Measurements from ENCODE around the gene PITPNM3. TPM values are rescaled to one million over a fixed set of nuclear protein-coding genes. Genes with fewer than 3 reads are reported as not detected.
A peak's percentile ranks its signal among the peaks of the same experiment; 100 is the strongest.

The PITPNM3 gene
- total and polyA plus RNA-seq, 2 donors (not counting 1 experiment from before 2014, with no cell fraction given) = 0.99 to 1.1 TPM

DNA sequence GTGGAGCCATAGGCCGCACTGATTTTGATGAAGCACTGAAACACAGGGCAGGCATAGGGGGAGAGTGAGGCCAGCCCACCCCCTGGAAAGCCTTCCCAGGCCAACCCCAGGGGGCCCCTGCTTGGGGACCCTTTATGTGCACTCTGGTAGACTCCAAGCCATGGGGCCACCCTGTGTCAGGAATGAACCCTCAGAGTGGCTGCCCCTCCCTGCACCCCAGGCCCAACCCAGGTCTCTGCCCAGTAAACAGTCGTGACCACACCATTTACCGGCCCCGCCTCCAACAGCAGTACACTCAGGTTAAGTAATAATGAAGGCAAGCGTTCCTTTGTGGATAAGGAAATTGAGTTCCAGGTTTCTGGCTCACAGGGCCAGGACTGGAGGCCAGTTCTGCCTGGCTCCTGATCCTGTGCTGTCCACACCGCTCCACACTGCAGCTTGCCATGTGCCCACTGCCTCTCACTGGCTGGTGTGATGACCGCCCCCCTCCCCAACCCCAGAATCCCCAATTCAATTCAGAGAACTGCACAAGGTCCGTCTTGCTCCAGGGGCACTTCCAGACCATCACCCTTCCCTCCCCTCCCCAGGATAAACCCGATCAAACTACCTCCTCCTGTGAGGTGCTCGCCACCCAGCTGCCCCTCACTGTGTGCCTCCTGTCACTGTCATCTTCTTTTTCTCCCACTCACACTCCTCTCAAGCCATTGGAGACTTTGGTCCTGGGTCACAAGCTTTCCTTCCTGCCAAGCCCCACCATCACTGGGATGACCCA lies 98.5 kb downstream of the PITPNM3 start:
- no peak overlapping the region for H2AFZ ChIP-seq (ENCODE audit: low read length)

DNA sequence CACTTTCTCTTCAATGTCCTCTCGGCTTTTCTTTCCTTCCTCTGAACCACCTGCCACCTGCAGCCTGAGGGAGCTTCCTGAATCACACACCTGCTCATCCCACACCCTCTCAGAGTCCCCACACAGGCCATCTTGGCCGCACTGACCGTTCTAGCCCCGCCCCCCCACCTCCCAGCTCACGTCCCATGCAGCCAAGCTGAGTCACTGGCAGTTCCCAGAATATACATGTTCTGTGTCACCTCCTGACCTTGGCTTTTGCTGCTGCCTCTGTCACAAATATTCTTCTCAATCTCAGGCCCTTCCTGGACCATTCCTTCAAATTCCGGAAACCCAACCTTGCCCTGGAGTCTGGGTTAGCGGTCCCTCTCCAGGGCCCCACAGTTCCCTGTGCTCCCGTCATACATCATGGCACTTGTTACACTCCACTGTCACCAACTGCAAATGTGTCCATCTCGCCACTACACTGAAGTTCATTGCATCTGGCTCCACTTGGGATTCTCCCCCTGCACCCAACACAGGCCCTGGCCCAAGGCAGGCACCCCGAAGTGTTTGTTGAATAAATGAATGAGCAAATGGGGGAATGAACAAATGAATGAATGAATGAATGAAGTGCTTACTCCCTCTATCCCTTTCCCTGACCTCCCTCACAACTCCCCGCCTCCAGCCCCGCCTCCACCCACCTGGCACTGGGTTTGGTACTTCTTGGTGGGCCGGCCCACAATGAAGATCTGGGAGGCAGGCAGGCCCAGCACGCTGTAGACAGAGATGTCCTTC lies 99.3 kb downstream of the PITPNM3 start:
- H3K4me3 ChIP-seq (replicated peaks in 1 of 4; ENCODE audit: control extremely low read depth in 1 of 4, insufficient read depth in 1 of 4, low read depth in 3 of 4, low read length in 4 of 4) = no peak overlapping the region
- peak overlapping the region; percentile 54 for H3K27ac ChIP-seq (ENCODE audit: insufficient read depth, low read length)
- peak overlapping the region; percentile 59 for H3K4me2 ChIP-seq (ENCODE audit: extremely low read depth, insufficient read depth, low read length)
- no peak overlapping the region for H2AFZ ChIP-seq (ENCODE audit: low read length)
- no peaks in the 10 kb centered on the region for H4K20me1 ChIP-seq (ENCODE audit: control insufficient read depth, extremely low read depth, insufficient read depth, low read length)
- peaks cover 9% of the 10 kb centered on the region for H3K4me1 ChIP-seq (ENCODE audit: control insufficient read depth, extremely low read depth, insufficient read depth, low read length)
- peaks cover 3% of the 10 kb centered on the region for H3K27me3 ChIP-seq (ENCODE audit: control insufficient read depth, insufficient read depth, low read length)
- TF ChIP-seq, protein P1, sequence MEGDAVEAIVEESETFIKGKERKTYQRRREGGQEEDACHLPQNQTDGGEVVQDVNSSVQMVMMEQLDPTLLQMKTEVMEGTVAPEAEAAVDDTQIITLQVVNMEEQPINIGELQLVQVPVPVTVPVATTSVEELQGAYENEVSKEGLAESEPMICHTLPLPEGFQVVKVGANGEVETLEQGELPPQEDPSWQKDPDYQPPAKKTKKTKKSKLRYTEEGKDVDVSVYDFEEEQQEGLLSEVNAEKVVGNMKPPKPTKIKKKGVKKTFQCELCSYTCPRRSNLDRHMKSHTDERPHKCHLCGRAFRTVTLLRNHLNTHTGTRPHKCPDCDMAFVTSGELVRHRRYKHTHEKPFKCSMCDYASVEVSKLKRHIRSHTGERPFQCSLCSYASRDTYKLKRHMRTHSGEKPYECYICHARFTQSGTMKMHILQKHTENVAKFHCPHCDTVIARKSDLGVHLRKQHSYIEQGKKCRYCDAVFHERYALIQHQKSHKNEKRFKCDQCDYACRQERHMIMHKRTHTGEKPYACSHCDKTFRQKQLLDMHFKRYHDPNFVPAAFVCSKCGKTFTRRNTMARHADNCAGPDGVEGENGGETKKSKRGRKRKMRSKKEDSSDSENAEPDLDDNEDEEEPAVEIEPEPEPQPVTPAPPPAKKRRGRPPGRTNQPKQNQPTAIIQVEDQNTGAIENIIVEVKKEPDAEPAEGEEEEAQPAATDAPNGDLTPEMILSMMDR (conservative IDR thresholded peaks at IDR 0.05 in 1 of 2, IDR thresholded peaks at IDR 0.05 in 1 of 2; ENCODE audit: low read depth in 1 of 2, low read length in 2 of 2) = no peak
- no peak for TF ChIP-seq EZH2 (IDR thresholded peaks at IDR 0.05; ENCODE audit: low read length, missing control alignments)
- DNase-seq (ENCODE audit: low read depth in 2 of 2) = peak; percentile 63 to 67
- H3K9ac ChIP-seq (ENCODE audit: insufficient read depth, low read length) = no peak overlapping the region
- no peaks in the 10 kb centered on the region for H3K36me3 ChIP-seq (ENCODE audit: control insufficient read depth, insufficient read depth, low read length)
- no peaks in the 10 kb centered on the region for H3K9me3 ChIP-seq (ENCODE audit: control insufficient read depth, insufficient read depth, low read depth, low read length)
- H3K79me2 ChIP-seq (ENCODE audit: control insufficient read depth, insufficient read depth, low read length) = no peaks in the 10 kb centered on the region

More for the DNA sequence above, 98.5 kb downstream of the PITPNM3 start:
- H3K4me1 ChIP-seq (ENCODE audit: control insufficient read depth, extremely low read depth, insufficient read depth, low read length) = peaks cover 9% of the 10 kb centered on the region
- no peaks in the 10 kb centered on the region for H3K9me3 ChIP-seq (ENCODE audit: control insufficient read depth, insufficient read depth, low read depth, low read length)
- DNase-seq (ENCODE audit: low read depth in 2 of 2) = no peak
- no peak overlapping the region for H3K27ac ChIP-seq (ENCODE audit: insufficient read depth, low read length)
- no peaks in the 10 kb centered on the region for H3K36me3 ChIP-seq (ENCODE audit: control insufficient read depth, insufficient read depth, low read length)
- no peaks in the 10 kb centered on the region for H3K79me2 ChIP-seq (ENCODE audit: control insufficient read depth, insufficient read depth, low read length)
- no peak overlapping the region for H3K4me2 ChIP-seq (ENCODE audit: extremely low read depth, insufficient read depth, low read length)
- no peaks in the 10 kb centered on the region for H4K20me1 ChIP-seq (ENCODE audit: control insufficient read depth, extremely low read depth, insufficient read depth, low read length)
- TF ChIP-seq EZH2 (IDR thresholded peaks at IDR 0.05; ENCODE audit: low read length, missing control alignments) = no peak
- TF ChIP-seq, protein P1 (conservative IDR thresholded peaks at IDR 0.05 in 1 of 2, IDR thresholded peaks at IDR 0.05 in 1 of 2; ENCODE audit: low read depth in 1 of 2, low read length in 2 of 2) = no peak
- peaks cover 3% of the 10 kb centered on the region for H3K27me3 ChIP-seq (ENCODE audit: control insufficient read depth, insufficient read depth, low read length)
- H3K9ac ChIP-seq (ENCODE audit: insufficient read depth, low read length) = no peak overlapping the region
- H3K4me3 ChIP-seq (replicated peaks in 1 of 4; ENCODE audit: control extremely low read depth in 1 of 4, insufficient read depth in 1 of 4, low read depth in 3 of 4, low read length in 4 of 4) = no peak overlapping the region

DNA sequence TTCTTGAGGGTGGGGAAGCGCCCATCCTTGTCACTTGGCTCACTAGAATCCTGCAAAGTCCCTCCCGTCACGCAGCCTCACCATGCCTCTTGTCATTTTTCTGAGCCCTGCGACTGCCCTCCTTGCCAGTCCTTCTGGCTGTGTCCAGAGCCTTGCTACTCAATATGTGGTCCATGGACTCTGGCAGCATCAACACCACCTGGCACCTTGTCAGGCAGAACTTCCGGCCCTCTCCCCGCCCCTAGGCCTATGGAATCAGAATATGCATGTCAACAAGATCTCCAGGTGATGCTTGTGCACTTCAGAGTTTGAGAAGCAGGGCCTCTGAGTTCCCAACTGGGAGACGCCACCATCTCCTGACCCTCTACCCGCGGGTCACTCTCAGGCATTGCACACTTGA lies 100.0 kb downstream of the PITPNM3 start:
- H3K79me2 ChIP-seq (ENCODE audit: control insufficient read depth, insufficient read depth, low read length) = no peaks in the 10 kb centered on the region
- peaks cover 9% of the 10 kb centered on the region for H3K4me1 ChIP-seq (ENCODE audit: control insufficient read depth, extremely low read depth, insufficient read depth, low read length)
- no peak overlapping the region for H3K27ac ChIP-seq (ENCODE audit: insufficient read depth, low read length)
- no peak for DNase-seq (ENCODE audit: low read depth in 2 of 2)
- H3K27me3 ChIP-seq (ENCODE audit: control insufficient read depth, insufficient read depth, low read length) = peaks cover 3% of the 10 kb centered on the region
- no peaks in the 10 kb centered on the region for H4K20me1 ChIP-seq (ENCODE audit: control insufficient read depth, extremely low read depth, insufficient read depth, low read length)
- H3K9me3 ChIP-seq (ENCODE audit: control insufficient read depth, insufficient read depth, low read depth, low read length) = no peaks in the 10 kb centered on the region
- no peak for TF ChIP-seq EZH2 (IDR thresholded peaks at IDR 0.05; ENCODE audit: low read length, missing control alignments)
- TF ChIP-seq, protein P1 (conservative IDR thresholded peaks at IDR 0.05 in 1 of 2, IDR thresholded peaks at IDR 0.05 in 1 of 2; ENCODE audit: low read depth in 1 of 2, low read length in 2 of 2) = no peak
- H3K36me3 ChIP-seq (ENCODE audit: control insufficient read depth, insufficient read depth, low read length) = no peaks in the 10 kb centered on the region
- H3K4me2 ChIP-seq (ENCODE audit: extremely low read depth, insufficient read depth, low read length) = no peak overlapping the region
- H3K4me3 ChIP-seq (replicated peaks in 1 of 4; ENCODE audit: control extremely low read depth in 1 of 4, insufficient read depth in 1 of 4, low read depth in 3 of 4, low read length in 4 of 4) = no peak overlapping the region
- no peak overlapping the region for H2AFZ ChIP-seq (ENCODE audit: low read length)
- no peak overlapping the region for H3K9ac ChIP-seq (ENCODE audit: insufficient read depth, low read length)

Measured in fibroblast of lung (primary cell).